HG03460 (cell line): ENCODE data around the gene ASPRV1.
"Not testable (repeated sequence)": the region's sequence is repeated elsewhere in the genome, so short reads cannot be mapped to it uniquely, and the experiment has no call there.

Experiments used
- ATAC-seq: cut with Tn5 transposase; IDR thresholded peaks from one replicate; pipeline ENCODE4 v1.9.1; 2021; ENCODE audit not compliant: unreplicated experiment

ASPRV1 gene

DNA sequence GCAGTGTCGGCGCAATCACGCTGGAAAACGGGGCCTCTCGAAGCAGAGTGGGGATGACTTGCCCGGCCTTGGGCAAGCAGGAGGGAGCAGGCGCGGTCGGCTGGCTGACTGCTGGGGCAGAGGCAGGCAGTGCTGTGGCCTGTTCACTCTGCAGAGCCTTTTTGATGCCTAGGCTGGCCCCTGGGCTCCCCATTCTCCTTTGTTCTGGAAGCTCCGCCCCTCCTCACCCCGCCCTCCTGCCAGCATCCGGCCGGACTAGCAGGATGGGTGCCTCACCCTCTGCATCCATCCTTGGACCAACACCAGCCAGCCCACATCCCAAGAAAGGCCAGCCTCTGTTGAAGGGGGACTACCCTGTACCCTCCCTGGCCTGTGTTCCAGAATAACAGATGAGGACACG, at the start of gene ASPRV1:
Gene ASPRV1, minus strand, starts transcription at position 136 of the 400 bp plus-strand sequence. CDS start 195 bp downstream, outside the sequence.
- no peak for ATAC-seq

DNA sequence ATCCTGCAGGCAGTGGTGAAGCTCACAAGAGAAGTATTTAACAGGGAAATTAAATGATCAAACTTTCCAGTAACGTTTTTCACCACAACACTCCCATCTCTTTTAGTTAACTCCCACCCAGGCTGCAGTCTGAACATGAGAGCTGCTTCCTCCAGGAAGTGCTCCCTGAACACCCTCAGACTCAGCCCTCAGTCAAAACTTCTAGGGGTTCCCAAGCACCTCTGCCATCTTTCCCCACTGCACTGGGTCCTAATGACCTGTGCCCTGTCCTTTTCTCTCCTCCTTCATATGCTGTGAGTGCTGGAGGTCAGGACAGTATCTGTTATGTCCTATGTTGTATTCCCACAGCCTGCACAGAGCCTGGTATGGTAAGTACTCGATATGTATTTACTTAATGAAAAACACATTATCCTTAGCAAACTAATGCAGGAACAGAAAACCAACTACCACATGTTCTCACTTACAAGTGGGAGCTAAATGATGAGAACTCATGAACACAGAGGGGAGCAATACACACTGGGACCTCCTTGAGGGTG, 49.2 kb upstream of the ASPRV1 start:
- ATAC-seq = no peak

DNA sequence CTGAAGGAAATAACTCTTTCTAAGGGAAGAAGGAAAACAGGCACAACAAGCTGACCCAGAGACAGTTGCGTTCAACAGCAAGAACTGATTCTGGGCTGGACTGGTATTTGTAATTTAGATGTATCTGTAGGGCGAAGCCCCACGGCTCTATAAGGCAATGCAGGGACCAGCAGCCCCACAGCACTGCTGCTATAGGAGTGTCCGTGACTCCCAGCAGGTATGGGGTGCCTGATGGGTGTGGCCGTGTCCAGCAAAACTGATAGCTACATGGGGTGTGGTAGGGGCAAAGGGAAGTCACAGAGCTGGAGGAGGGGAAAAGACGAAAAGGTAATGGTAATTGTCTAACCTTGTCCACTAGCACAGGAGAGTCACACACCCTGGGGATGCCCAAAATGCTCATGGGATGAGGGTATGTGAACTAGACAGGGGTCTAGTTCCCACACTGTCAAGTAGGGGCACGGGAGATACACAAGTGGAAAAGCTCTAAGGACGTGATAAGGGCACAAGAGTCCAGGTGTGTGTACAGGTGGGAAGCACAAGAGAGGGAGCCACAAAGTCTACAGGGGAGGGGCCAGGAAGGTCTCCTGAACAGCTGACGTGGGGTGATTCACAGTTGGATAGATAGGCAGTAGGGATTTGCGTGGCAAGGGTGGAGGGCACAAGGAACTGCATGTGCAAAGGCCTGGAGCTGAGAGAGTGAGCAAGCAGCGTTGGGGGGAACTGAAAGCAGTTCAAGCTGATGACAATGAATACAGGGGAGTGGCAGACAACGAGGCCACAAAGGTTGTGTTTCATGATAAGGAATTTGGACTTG, 48.5 kb upstream of the ASPRV1 start:
- no peak for ATAC-seq

DNA sequence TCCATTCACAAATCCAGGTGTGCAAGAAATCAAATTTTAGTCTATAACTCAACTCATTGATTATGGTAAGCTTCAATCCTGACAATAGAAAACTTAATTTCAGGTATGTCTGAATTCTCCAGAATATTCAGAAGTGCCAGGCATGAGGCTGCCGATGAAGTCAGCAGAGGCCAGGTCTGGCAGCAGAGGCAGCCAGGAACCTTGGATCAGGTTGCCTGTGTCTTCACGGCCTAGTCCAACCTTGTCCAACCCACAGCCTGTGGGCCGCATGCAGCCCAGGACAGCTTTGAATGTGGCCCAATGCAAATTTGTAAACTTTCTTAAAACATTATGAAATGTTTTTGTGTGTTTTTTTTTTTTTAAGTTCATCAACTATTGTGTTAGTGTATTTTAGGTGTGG, 46.9 kb upstream of the ASPRV1 start:
- no peak for ATAC-seq

DNA sequence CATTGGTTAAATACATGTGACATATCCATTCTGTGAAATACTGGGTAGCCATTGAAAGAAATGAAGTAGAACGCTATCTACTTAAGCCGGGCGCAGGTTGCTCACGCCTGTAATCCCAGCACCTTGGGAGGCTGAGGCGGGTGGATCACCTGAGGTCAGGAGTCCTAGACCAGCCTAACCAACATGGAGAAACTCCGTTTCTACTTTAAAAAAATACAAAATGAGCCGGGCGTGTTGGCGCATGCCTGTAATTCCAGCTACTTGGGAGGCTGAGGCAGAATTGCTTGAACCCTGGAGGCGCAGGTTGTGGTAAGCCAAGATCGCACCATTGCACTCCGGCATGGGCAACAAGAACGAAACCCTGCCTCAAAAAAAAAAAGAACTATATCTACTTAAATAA, 45.7 kb upstream of the ASPRV1 start:
- ATAC-seq = no peak

DNA sequence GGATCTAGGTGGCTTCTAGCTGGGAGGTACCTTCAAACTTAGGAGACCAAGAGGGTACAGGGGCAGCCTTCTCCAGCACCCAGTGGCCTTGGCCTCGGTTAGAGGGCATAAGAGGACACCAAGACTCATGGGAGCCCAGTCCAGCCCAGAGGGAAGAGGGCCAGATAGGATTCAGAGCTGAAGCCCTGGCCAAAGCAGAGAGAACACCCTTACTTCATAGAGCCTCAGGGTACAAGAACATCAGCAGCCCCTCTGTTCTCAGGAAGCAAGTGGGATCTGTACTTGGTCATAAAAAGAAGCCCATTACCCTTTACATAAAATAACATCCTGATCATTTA, 45.0 kb upstream of the ASPRV1 start:
- no peak for ATAC-seq

DNA sequence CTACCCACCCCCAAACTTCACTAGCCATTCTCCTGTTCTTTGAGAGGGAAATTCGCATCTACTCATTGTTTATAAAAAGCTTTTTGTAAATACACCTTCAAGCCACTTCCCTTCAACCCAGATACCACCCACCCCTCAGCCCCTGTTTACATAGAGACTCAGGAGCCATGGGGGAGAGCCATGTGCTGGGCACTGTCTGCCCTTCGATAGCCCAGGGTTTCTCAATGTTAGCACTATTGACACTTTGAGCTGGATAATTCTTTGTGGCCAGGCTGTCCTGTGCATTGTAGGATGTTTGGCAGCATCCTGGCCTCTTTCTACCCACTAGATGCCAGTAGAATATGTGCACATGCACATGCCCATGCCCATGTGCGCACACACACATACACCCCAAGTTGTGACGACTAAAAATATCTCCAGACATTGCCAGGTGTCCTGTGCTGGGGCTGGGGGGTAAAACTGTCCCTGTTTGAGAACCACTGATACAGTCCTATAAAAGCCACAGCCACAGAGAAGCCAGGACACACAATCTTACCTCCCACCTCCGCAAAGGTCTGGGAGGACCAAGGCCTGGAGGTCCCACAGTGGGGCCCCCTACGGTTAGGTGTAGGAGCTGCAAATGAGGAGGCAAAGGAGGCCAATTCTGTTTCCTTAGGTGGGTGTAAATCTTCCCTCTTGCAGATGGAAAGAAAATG, 44.5 kb upstream of the ASPRV1 start:
- ATAC-seq = no peak

DNA sequence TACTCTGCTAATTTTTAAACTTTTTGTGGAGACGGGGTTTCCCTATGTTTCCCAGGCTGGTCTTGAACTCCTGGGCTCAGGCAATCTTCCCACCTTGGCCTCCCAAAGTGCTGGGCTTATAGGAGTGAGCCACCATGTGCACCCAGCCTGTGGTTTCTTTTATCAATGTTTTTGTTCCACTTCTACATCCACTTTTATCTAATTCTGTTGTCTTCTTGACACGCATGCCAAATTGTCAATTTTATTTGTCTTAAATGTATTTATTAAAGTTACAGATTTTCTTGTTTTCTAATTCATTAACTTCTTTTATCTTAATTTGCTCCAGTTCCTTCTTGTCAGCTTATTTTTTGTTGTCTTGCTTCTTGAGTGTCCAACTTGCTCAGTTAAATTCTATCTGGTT, 43.8 kb upstream of the ASPRV1 start:
- ATAC-seq = no peak

DNA sequence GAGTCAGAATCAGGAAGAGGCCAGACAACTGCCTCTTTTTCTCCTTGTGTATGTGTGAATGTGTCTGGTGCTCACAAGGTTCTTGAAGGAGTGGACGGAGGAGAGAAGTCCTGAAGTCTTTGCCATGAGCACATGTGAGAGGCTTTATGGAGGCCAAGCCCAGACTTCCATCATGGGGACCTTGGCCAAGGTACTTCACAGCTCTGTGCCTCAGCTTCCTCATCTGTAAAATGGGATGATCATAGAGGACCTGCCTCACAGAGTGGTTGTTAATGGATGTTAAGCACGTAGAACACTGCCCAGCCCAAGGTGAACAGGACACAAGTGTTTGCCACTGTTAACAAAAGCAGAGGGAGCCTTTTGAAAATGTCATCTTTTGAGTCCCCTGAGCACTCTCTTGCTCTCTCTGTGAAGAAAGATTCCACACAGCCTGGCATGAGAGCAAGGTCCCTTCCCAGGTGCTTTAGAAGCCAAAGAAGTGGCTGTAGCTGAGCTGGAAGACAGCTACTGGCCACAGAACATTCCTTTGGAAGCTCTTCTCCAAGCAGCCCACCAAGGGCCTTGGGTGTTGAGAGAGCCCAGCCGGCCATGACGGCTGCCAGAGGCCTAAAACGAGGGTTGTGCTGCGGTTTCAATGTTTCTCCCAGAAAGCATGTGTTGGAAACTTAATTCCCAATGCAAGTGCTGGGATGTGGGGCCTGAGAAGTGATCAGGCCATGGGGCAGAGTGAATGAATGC, 41.8 kb upstream of the ASPRV1 start:
- no peak for ATAC-seq

DNA sequence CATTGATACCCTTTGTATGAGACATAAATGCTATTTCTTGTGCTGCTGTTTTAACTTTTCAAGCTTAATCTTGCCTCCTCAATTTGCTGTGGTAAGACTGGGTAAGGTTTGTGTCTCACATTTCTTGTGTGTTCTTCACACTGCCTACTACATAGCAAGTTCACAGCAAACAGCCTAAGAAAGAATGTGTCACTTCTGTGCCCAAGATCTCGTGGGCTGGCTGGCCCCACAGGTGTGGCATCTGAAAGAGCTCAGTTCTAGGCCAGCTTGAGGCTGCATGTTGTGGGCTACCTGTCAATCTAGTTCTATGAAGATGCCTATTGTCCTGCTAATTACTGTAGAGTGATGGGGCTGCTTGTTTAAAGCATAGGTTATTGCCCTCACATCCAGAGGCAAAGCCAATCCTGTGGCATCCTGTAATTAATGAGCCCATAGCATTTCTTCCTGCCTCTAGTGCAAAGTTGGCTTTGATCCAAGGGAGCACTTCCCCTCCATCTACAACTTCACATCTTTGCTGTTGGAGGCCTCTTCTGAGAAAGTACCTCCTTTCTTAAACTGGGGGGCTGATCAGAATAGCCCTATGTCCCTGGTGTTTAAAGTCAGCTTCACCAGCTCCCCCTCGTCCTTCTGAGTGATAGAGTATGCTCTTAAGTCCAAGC, 40.9 kb upstream of the ASPRV1 start:
- no peak for ATAC-seq

DNA sequence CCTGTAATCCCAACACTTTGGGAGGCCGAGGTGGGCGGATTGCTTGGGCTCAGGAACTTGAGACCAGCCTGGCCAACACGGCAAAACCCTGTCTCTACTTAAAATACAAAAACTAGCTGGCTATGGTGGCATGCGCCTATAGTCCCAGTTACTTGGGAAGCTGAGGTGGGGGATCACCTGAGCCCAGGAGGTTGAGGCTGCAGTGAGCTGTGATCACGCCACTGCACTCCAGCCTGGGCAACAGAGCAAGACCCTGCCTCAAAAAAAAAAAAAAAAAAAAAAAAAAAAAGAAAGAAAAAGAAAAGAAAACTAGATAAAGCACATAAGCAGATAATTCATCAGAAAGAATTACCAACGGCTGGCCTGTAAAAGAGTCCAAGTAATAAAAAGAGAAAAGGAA, 39.1 kb upstream of the ASPRV1 start:
- not testable (repeated sequence) for ATAC-seq

DNA sequence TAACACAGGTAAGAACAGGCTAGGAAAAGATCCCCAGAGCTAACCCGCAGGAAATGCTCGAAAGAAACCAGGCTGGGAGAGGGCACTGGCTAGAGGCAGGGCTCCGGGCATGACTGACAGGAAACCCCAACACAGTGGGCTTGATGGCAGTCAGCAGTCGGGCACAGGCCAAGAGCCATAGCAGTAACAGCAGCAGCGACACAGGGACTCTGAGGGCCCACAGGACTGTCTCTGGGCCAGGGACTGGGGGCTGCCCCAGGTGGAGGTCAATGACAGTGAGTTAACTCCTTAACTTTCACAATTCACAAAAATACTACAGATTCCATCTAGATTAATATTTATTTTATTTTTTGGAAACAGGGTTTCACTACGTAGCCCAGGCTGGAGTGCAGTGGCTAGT, 37.3 kb upstream of the ASPRV1 start:
- ATAC-seq = no peak

DNA sequence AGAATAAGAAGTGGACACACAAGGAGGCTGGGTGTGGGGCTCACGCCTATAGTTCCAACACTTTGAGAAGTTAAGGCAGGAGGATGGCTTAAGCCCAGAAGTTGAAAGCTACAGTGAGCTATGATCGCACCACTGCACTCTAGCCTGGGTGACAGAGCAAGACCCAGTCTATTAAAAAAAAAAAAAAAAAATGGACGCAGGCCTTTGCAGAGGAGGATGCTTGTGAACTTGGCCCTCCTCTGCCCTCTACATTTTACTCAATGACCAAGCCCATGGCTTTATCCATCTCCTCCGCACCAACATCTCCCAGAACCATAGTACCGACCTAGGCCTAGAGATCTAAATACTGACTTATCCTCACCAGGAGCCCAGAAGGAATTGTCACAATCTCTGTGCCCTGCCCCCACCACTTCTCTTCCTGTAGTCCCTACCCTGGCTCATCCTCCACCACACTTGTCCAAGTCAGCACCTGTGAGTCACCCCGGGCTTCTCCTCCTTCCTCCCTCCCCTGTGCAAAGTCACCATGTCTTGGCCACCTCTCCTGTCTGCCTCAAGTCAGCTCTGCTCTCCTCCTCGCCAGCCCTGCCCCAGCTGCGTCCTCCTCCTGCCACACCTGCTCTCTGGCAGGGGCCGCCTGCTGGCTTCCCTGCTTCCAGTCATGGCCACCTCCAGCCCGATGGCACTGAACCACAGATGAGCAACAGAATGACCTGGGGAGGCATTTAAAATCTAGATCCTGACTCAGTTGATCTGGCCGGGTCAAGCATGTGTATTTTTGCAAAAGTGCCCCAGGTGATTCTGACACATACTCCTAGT, 35.8 kb upstream of the ASPRV1 start:
- no peak for ATAC-seq

DNA sequence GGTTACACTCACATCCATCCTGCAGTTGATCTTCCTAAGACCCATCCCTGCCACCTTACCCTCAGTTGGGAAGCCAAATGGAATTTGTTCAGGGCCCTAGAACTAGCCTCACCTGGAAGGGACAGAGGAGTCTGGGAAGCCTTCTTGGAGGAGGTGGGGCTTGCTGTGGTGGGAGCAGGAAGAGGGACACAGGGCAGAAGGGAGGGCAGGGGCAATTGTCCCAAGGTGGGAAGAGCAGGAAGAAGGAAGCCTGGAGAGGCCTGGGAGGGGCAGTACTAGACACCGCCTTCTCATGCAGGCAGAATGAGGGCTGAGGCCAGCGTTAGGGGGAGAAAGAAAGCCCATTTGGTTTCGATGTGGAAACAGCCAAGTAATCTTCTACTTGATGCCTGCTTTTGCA, 34.1 kb upstream of the ASPRV1 start:
- no peak for ATAC-seq

DNA sequence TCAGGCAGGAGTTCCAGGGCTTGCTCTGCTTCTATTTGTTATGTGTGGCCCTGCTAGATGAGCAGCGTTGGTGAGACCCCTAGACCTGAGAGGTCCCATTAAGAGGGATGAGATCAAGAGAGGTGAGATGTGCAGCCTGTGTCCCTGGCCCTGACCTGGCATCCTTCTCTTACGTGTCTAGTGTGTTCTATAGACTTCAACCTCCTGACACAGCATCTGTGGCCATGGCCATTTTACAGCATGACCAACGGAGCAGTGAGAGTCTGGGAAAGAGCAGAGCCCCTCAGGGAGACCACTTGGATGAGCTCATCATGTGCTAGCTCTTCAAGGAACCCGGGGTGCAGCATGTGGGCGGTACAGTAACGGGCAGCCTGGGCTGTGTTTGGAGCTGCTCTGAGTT, 32.7 kb upstream of the ASPRV1 start:
- ATAC-seq = no peak

DNA sequence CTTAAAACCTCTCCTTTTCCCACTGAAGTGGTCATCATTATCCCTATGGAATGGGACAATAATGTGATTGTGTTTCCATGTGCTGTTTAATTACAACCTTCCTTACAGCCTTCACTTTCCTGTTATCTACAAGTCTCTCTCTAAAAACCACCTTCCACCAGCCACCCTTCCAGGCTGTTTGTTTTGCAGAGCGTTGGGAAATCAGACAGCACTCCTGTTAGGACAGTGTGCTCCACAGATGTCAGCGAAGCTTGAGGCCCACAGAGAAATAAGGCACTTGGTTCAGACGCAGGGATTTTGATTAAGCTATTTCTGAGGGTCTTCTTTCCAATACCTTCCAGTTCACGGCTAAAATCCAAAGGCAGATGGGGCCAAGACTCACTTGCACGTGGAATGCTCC, 32.3 kb upstream of the ASPRV1 start:
- ATAC-seq = no peak

DNA sequence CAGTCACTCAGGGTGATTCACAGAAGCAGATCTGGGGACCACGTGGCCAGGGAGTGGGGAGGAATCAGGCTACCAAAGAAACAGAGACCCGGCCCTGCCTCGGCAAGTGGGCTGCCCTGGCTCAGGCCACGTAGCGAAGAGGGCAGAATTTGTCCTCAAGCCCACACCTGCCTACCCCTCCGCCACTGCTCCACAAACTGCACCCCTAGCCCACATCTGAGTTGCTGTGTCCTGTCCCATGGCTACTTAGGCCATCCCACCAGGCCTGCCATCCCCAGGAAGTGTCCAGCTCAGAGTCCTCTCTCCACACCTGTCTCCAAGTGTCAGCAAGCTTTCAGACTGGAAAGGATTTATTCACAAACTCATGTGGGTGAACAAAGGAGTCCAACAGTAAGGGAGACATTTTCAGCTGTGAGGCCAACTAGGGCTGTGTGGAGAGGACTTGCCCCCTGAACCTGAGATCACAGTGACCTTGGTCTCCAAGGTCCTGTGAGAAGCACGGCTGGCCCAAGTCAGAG, 31.7 kb upstream of the ASPRV1 start:
- ATAC-seq = no peak

DNA sequence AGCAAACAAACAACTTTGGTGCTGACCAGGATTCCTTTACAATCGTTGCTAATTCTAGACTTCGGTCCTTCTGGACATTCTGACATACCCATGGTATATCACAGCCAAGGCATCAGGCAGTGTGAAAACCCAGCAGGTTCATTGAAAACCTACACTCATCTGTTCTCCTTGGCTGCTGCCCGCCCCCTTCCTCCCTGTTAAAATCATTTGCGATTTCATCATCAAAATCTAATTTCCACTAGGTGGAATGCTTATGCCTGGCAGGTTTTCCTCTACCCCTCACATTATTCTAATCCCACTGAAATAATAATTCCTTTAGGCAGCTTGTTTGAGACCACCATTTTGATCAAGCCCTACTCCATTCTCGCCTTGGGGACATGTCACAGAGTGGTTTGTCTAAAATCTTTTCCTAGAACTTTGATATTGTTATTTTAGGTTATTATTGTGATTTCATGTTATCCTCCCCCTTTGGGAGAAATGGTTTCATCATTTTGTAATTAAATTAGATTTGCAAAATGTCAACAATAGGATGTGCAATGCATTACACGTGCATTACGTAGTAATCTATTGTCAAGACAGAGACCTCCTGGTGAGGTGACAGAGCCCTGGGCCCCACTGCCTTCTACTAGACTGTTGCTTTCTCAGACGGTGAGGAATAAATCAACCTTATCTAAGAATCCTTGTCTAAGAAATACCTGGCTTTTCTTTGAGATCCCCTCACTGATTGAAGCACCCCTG, 31.0 kb upstream of the ASPRV1 start:
- ATAC-seq = no peak

DNA sequence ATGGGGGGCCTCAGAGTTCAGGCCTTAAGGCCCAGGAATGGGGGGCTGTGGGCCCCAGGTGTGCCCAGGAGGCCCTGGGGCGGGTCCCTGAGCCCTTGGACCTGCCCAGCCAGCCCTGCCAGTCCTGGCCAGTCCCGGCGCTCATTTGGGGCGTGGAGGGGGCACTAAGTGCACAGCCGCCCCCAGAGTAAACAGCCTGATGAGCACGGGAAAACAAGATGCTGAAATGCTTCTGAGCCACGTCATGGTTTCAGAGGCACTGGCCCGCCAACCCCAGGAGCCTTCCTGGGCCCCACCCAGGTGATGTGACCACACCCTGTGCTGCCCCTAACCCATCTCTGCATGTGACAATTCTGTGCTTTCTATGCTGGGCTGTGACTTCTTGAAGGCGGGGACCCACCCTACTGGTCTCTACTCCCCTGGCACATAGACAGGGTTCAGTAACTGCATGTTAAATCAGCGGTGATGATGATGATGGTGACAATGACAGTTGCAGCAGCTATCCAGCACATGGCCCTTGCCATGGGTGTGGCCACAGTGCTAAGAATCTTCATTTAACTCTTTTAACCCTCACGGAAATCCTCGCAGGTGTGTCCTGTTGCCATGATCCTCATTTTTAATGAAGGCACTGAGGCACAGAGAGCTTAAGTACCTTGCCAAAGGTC, 28.1 kb upstream of the ASPRV1 start:
- no peak for ATAC-seq
